AG09319 (cell line): ENCODE data around the gene CAPN15.
"Not testable (repeated sequence)": the region's sequence is repeated elsewhere in the genome, so short reads cannot be mapped to it uniquely, and the experiment has no call there.

ENCODE experiments used
- DNase-seq: peaks from one replicate; pipeline ENCODE4 v3.0.0-alpha.2; 2010; ENCODE audit warnings: low read depth; ENCODE audit errors: extremely low read depth
- CTCF ChIP-seq: IDR thresholded peaks from 2 replicates; pipeline ENCODE4 v1.5.1; 2011; ENCODE audit warnings: low read depth, mild to moderate bottlenecking, inconsistent platforms, low read length, moderate library complexity

CAPN15 gene

GRCh38 chr16:502179-502943, 25.2 kb upstream of the CAPN15 start:
- no peak for TF ChIP-seq CTCF
- DNase-seq, result no peak

- no peak for DNase-seq
- TF ChIP-seq CTCF, result no peak
Measured at GRCh38 chr16:503150-504071, 24.1 kb upstream of the CAPN15 start.

GRCh38 chr16:505479-506245, 21.9 kb upstream of the CAPN15 start:
- no peak for DNase-seq
- TF ChIP-seq CTCF, result no peak

- TF ChIP-seq CTCF, result no peak
- no peak for DNase-seq
Measured at GRCh38 chr16:506246-506546, 21.3 kb upstream of the CAPN15 start.

GRCh38 chr16:507527-507926, 20.0 kb upstream of the CAPN15 start:
- not testable (repeated sequence) for DNase-seq

GRCh38 chr16:507996-508395, 19.5 kb upstream of the CAPN15 start:
- DNase-seq, result no peak
- TF ChIP-seq CTCF, result no peak

- no peak for TF ChIP-seq CTCF
- DNase-seq, result no peak
Measured at GRCh38 chr16:508884-509736, 18.4 kb upstream of the CAPN15 start.
